HUDEP-2 (cell line): Measurements from ENCODE around the gene TIMP4.

Experiments used
- DNase-seq, 76 experiments: peaks; one replicate each; lab custom pipeline; 2025; ENCODE audit not compliant: unreplicated experiment in 76 of 76; lab: John Stamatoyannopoulos, UW

The TIMP4 gene

DNA sequence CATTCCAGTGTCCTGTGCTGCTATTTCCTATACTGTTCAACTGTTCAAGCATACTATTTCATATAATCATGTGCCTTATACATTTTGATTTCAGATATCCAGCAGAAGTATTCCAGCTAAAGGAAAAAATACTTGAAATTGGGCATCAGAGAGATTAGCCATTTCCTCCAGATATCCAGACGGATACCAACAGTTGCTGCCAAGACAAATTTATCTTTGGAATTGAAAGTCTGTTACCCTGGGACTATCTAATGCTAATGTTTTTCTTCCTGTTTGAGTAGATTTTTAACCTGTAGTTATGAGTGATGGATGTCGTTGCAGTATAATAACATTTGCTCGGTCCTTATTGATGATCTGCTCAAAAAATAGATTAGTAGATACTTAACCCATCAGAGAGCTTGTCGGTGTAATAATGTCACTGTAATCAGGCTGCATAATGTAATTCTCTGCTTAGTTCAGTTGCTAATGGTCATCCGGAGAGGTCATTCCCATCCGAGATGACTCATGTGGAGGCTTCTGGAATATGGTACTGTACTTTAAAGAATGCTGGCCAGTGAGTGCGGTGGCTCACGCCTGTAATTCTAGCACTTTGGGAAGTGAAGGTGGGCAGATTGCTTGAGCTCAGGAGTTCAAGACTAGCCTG lies 51.5 kb downstream of the TIMP4 start:
- DNase-seq, result no peak
